ENCODE results near the gene MAST4. TPM values are rescaled to one million over a fixed set of nuclear protein-coding genes. Genes with fewer than 3 reads are reported as not detected.

MAST4 gene
- total and polyA plus RNA-seq, 7 experiments from 2014 or later, result 11.3 to 39.0 (median 28.3) TPM

GRCh38 chr5:67216564-67216963, 620.4 kb downstream of the MAST4 start:
- POLR2A ChIA-PET, result interaction anchor here (0.8 to 4.7 kb wide), 4 partner anchors 50 to 1026 kb away, joined by 3 to 33 read pairs (median 4); no protein-coding TSS in a partner anchor
- intact Hi-C loops (cut with micrococcal nuclease), result loop anchor here in 1 of 2 donors (1.0 kb wide), 1 partner anchor 9 kb away; no protein-coding TSS in a partner anchor
- H3K9me3 Mint-ChIP-seq, result peaks cover 0 to 15% (median 0%) of the 10 kb centered on the region in 11 donors
- ATAC-seq, result no peak
- H3K36me3 Mint-ChIP-seq, result peaks cover 0 to 34% (median 3%) of the 10 kb centered on the region in 5 donors
- H3K27me3 Mint-ChIP-seq, result no peaks in the 10 kb centered on the region
- Histone ChIP-seq H3K4me1 (ENCODE audit: control insufficient read depth in 2 of 2, insufficient read depth in 2 of 2, low read length in 2 of 2) (peaks cover 49 to 53% of the 10 kb centered on the region in 2 donors), H3K4me3 (ENCODE audit: low read length) (peak overlapping the region; percentile 6), H3K27me3 (ENCODE audit: control insufficient read depth in 2 of 2, insufficient read depth in 2 of 2, low read length in 2 of 2) (no peaks in the 10 kb centered on the region), H3K27ac (ENCODE audit: low read depth, low read length) (peak overlapping the region; percentile 74), H3K36me3 (ENCODE audit: control insufficient read depth in 2 of 3, insufficient read depth in 3 of 3, low read length in 3 of 3) (no peaks in the 10 kb centered on the region), H3K9me3 (ENCODE audit: control insufficient read depth in 2 of 3, low read length in 3 of 3) (no peaks in the 10 kb centered on the region)
- peak overlapping the region; percentile 32 to 95 (median 77) for H3K4me3 Mint-ChIP-seq
- DNase-seq, result no peak
- CTCF ChIA-PET, result interaction anchor here (1.0 to 1.5 kb wide), 3 partner anchors 11 to 55 kb away, joined by 3 to 5 read pairs (median 3); no protein-coding TSS in a partner anchor
- H3K4me1 Mint-ChIP-seq, result peaks cover 42 to 81% (median 71%) of the 10 kb centered on the region in 7 donors
- peak overlapping the region; percentile 95 to 100 (median 99) for H3K27ac Mint-ChIP-seq
